Thyroid gland (tissue), 4 donors: ENCODE results near the gene COPE. TPM values are rescaled to one million over a fixed set of nuclear protein-coding genes. Genes with fewer than 3 reads are reported as not detected.

Source experiments
- DNase-seq, 2 donors: peaks; one replicate each; pipeline ENCODE4 v3.0.0-alpha.2; 2019
- H3K27ac ChIP-seq, 3 donors: fragments of 200-600 bp; sonication (generic); 1 replicate in 2 of 3; 2 replicates in 1 of 3; pipeline ENCODE4 v1.5.1; 2016 to 2019; ENCODE audit warnings: mild to moderate bottlenecking in 1 of 3, moderate library complexity in 1 of 3
- H3K27me3 ChIP-seq: fragments of 200-600 bp; sonication (generic); one replicate; pipeline ENCODE4 v1.5.1; 2019
- H3K36me3 ChIP-seq, 2 donors: fragments of 200-600 bp; sonication (generic); one replicate each; pipeline ENCODE4 v1.5.1; 2016 to 2019
- H3K4me1 ChIP-seq, 2 donors: fragments of 200-600 bp; sonication (generic); one replicate each; pipeline ENCODE4 v1.5.1; 2017 to 2019
- H3K4me3 ChIP-seq, 3 donors: fragments of 200-600 bp; sonication (generic); replicated peaks in 1 of 3; 1 replicate in 2 of 3; 2 replicates in 1 of 3; pipeline ENCODE4 v1.5.1; 2016; ENCODE audit warnings: mild to moderate bottlenecking in 1 of 3
- H3K9me3 ChIP-seq: fragments of 200-600 bp; sonication (generic); one replicate; pipeline ENCODE4 v1.5.1; 2017
- CTCF ChIP-seq, 6 experiments: fragments of 200-600 bp in 3 of 6; fragments of 450-650 bp in 3 of 6; sonication (generic) in 3 of 6; IDR thresholded peaks; one replicate each; pipeline ENCODE4 v1.5.1; 2016 to 2019; ENCODE audit warnings: antibody characterized with exemption in 6 of 6, mild to moderate bottlenecking in 2 of 6, inconsistent platforms in 1 of 6, moderate library complexity in 1 of 6
- POLR2A ChIP-seq, 2 donors: fragments of 450-650 bp; IDR thresholded peaks; one replicate each; pipeline ENCODE4 v1.6.1; 2017; ENCODE audit warnings: antibody characterized with exemption in 2 of 2, mild to moderate bottlenecking in 2 of 2, moderate library complexity in 1 of 2
- WGBS, 2 donors: methylation state at CpG; one replicate each; pipeline ENCODE4 v1.1.5; 2017; 5-methylcytosine and 5-hydroxymethylcytosine counted together
- intact Hi-C: fragments of 100-400 bp; cut with DNase I; formaldehyde crosslinking; loops from one replicate; pipeline ENCODE4 v1.15.1; 2023
- total RNA-seq, 4 donors: library from RNA; depleted of rRNA; stranded (reverse); fragments of >200 nt; gene quantifications; one replicate each; pipeline ENCODE4 v1.2.3, GENCODE V29; 2016

COPE gene
- total RNA-seq, 4 donors from 2014 or later = 192 to 405 (median 329) TPM

GRCh38 chr19:18886972-18887371 is 32.2 kb downstream of the COPE start:
- H3K4me3 ChIP-seq = no peak overlapping the region
- H3K9me3 ChIP-seq = no peaks in the 10 kb centered on the region
- TF ChIP-seq CTCF (IDR thresholded peaks at IDR 0.05) (no peak), POLR2A (IDR thresholded peaks at IDR 0.05) (no peak)
- H3K4me1 ChIP-seq = no peaks in the 10 kb centered on the region
- DNase-seq = no peak
- no peaks in the 10 kb centered on the region for H3K27me3 ChIP-seq
- H3K36me3 ChIP-seq = no peaks in the 10 kb centered on the region
- no peak overlapping the region for H3K27ac ChIP-seq
- intact Hi-C loops = no loop called here
- WGBS, 2 donors = 95 to 100% methylated on average over 4 of the region's 4 CpGs

GRCh38 chr19:18883526-18884304 is 35.5 kb downstream of the COPE start:
- no peaks in the 10 kb centered on the region for H3K27me3 ChIP-seq
- H3K36me3 ChIP-seq = no peaks in the 10 kb centered on the region
- no peak overlapping the region for H3K27ac ChIP-seq
- no peak for DNase-seq
- WGBS, 2 donors = 89 to 90% methylated on average over 22 to 30 of the region's 30 CpGs
- intact Hi-C loops = no loop called here
- H3K4me1 ChIP-seq = no peaks in the 10 kb centered on the region
- H3K9me3 ChIP-seq = no peaks in the 10 kb centered on the region
- no peak overlapping the region for H3K4me3 ChIP-seq
- TF ChIP-seq POLR2A (IDR thresholded peaks at IDR 0.05) (no peak), CTCF (IDR thresholded peaks at IDR 0.05) (no peak)

GRCh38 chr19:18881491-18881890 is 37.7 kb downstream of the COPE start:
- no peaks in the 10 kb centered on the region for H3K9me3 ChIP-seq
- 91 to 98% methylated on average over 7 of the region's 7 CpGs for WGBS, 2 donors
- H3K4me3 ChIP-seq = no peak overlapping the region
- no peaks in the 10 kb centered on the region for H3K27me3 ChIP-seq
- intact Hi-C loops = no loop called here
- no peak overlapping the region for H3K27ac ChIP-seq
- no peaks in the 10 kb centered on the region for H3K36me3 ChIP-seq
- no peak for DNase-seq
- TF ChIP-seq CTCF (IDR thresholded peaks at IDR 0.05) (no peak), POLR2A (IDR thresholded peaks at IDR 0.05) (no peak)
- H3K4me1 ChIP-seq = no peaks in the 10 kb centered on the region

- Histone ChIP-seq H3K36me3 (no peaks in the 10 kb centered on the region), H3K4me1 (no peaks in the 10 kb centered on the region), H3K27me3 (no peaks in the 10 kb centered on the region), H3K4me3 (no peak overlapping the region), H3K27ac (no peak overlapping the region), H3K9me3 (no peaks in the 10 kb centered on the region)
- DNase-seq = no peak
- WGBS, 2 donors = 75 to 76% methylated on average over 13 of the region's 13 CpGs
- TF ChIP-seq CTCF (IDR thresholded peaks at IDR 0.05) (no peak), POLR2A (IDR thresholded peaks at IDR 0.05) (no peak)
- intact Hi-C loops = no loop called here
Measured at GRCh38 chr19:18879579-18880373, 39.4 kb downstream of the COPE start.
